ENCODE results near the gene FAM24A. TPM values are rescaled to one million over a fixed set of nuclear protein-coding genes. Genes with fewer than 3 reads are reported as not detected.
"Not testable (repeated sequence)": the region's sequence is repeated elsewhere in the genome, so short reads cannot be mapped to it uniquely, and the experiment has no call there.

The FAM24A gene
- polyA plus RNA-seq, 1 donor (not counting 4 experiments of a cell fraction or from before 2014, with no cell fraction given), result not detected

GRCh38 chr10:122884166-122884565, 26.2 kb upstream of the FAM24A start:
- no peaks in the 10 kb centered on the region for H3K9me1 ChIP-seq (ENCODE audit: control insufficient read depth, extremely low read depth, insufficient read depth, low read length)
- no peak overlapping the region for H3K27ac ChIP-seq (ENCODE audit: control insufficient read depth, insufficient read depth, low read length)
- H3K4me2 ChIP-seq (ENCODE audit: control insufficient read depth, extremely low read depth, insufficient read depth, low read depth, low read length), result peak overlapping the region; percentile 6
- TF ChIP-seq EZH2 (IDR thresholded peaks at IDR 0.05; ENCODE audit: low read length), result no peak
- no peak for DNase-seq (ENCODE audit: low read depth, low spot score)
- no peaks in the 10 kb centered on the region for H4K20me1 ChIP-seq (ENCODE audit: control insufficient read depth, extremely low read depth, insufficient read depth, low read length)
- no peak for FAIRE-seq
- H3K79me2 ChIP-seq (ENCODE audit: control insufficient read depth, insufficient read depth, low read length), result peaks cover 1% of the 10 kb centered on the region
- H3K4me1 ChIP-seq (ENCODE audit: control insufficient read depth, extremely low read depth, insufficient read depth, low read length), result peaks cover 11% of the 10 kb centered on the region
- H3K9me3 ChIP-seq (ENCODE audit: control insufficient read depth, low read depth, low read length), result no peaks in the 10 kb centered on the region
- no peak overlapping the region for H2AFZ ChIP-seq (ENCODE audit: control insufficient read depth, low read length)
- H3K4me3 ChIP-seq (ENCODE audit: control insufficient read depth in 2 of 3, extremely low read depth in 1 of 3, insufficient read depth in 2 of 3, low read depth in 1 of 3, low read length in 3 of 3), result no peak overlapping the region
- no peaks in the 10 kb centered on the region for H3K27me3 ChIP-seq (ENCODE audit: control insufficient read depth, extremely low read depth, insufficient read depth, low read length)
- no peak overlapping the region for H3K9ac ChIP-seq (ENCODE audit: control insufficient read depth, extremely low read depth, insufficient read depth, low read length)
- no peaks in the 10 kb centered on the region for H3K36me3 ChIP-seq (ENCODE audit: control insufficient read depth in 2 of 2, extremely low read depth in 1 of 2, insufficient read depth in 2 of 2, low read length in 2 of 2)
- dilution Hi-C loops (cut with MboI; ENCODE audit: extremely low pct_ligation_motif_present, low sequenced_read_pairs), result no loop called here

- Histone ChIP-seq H3K36me3 (ENCODE audit: control insufficient read depth in 2 of 2, extremely low read depth in 1 of 2, insufficient read depth in 2 of 2, low read length in 2 of 2) (no peaks in the 10 kb centered on the region), H3K79me2 (ENCODE audit: control insufficient read depth, insufficient read depth, low read length) (no peaks in the 10 kb centered on the region), H3K27me3 (ENCODE audit: control insufficient read depth, extremely low read depth, insufficient read depth, low read length) (no peaks in the 10 kb centered on the region), H4K20me1 (ENCODE audit: control insufficient read depth, extremely low read depth, insufficient read depth, low read length) (no peaks in the 10 kb centered on the region), H2AFZ (ENCODE audit: control insufficient read depth, low read length) (no peak overlapping the region), H3K4me1 (ENCODE audit: control insufficient read depth, extremely low read depth, insufficient read depth, low read length) (no peaks in the 10 kb centered on the region), H3K9me1 (ENCODE audit: control insufficient read depth, extremely low read depth, insufficient read depth, low read length) (no peaks in the 10 kb centered on the region), H3K4me3 (ENCODE audit: control insufficient read depth in 2 of 3, extremely low read depth in 1 of 3, insufficient read depth in 2 of 3, low read depth in 1 of 3, low read length in 3 of 3) (no peak overlapping the region), H3K27ac (ENCODE audit: control insufficient read depth, insufficient read depth, low read length) (no peak overlapping the region), H3K9ac (ENCODE audit: control insufficient read depth, extremely low read depth, insufficient read depth, low read length) (no peak overlapping the region), H3K9me3 (ENCODE audit: control insufficient read depth, low read depth, low read length) (no peaks in the 10 kb centered on the region), H3K4me2 (ENCODE audit: control insufficient read depth, extremely low read depth, insufficient read depth, low read depth, low read length) (no peak overlapping the region)
- DNase-seq (ENCODE audit: low read depth, low spot score) (no peak), FAIRE-seq (no peak)
- dilution Hi-C loops (cut with MboI; ENCODE audit: extremely low pct_ligation_motif_present, low sequenced_read_pairs), result no loop called here
- TF ChIP-seq EZH2 (IDR thresholded peaks at IDR 0.05; ENCODE audit: low read length) (no peak), CTCF (optimal IDR thresholded peaks at IDR 0.05 in 1 of 3, IDR thresholded peaks at IDR 0.05 in 1 of 3, conservative IDR thresholded peaks at IDR 0.05 in 1 of 3; ENCODE audit: extremely low read depth in 1 of 3, insufficient read depth in 2 of 3, low read length in 3 of 3) (no peak)
These were observed 16.0 kb upstream of the FAM24A start for GRCh38 chr10:122894261-122894944.

- dilution Hi-C loops (cut with MboI; ENCODE audit: extremely low pct_ligation_motif_present, low sequenced_read_pairs), result not testable (repeated sequence)
These were observed 6.5 kb upstream of the FAM24A start for GRCh38 chr10:122903861-122904260.

More at GRCh38 chr10:122903861-122904260, 6.5 kb upstream of the FAM24A start:
- H3K36me3 ChIP-seq (ENCODE audit: control insufficient read depth in 2 of 2, extremely low read depth in 1 of 2, insufficient read depth in 2 of 2, low read length in 2 of 2); H3K9me3 ChIP-seq (ENCODE audit: control insufficient read depth, low read depth, low read length); DNase-seq (ENCODE audit: low read depth, low spot score); H3K4me3 ChIP-seq (ENCODE audit: control insufficient read depth in 2 of 3, extremely low read depth in 1 of 3, insufficient read depth in 2 of 3, low read depth in 1 of 3, low read length in 3 of 3); FAIRE-seq; H4K20me1 ChIP-seq (ENCODE audit: control insufficient read depth, extremely low read depth, insufficient read depth, low read length); H3K27ac ChIP-seq (ENCODE audit: control insufficient read depth, insufficient read depth, low read length); H3K27me3 ChIP-seq (ENCODE audit: control insufficient read depth, extremely low read depth, insufficient read depth, low read length); H3K79me2 ChIP-seq (ENCODE audit: control insufficient read depth, insufficient read depth, low read length); H3K9me1 ChIP-seq (ENCODE audit: control insufficient read depth, extremely low read depth, insufficient read depth, low read length); H2AFZ ChIP-seq (ENCODE audit: control insufficient read depth, low read length); H3K4me1 ChIP-seq (ENCODE audit: control insufficient read depth, extremely low read depth, insufficient read depth, low read length); H3K4me2 ChIP-seq (ENCODE audit: control insufficient read depth, extremely low read depth, insufficient read depth, low read depth, low read length); H3K9ac ChIP-seq (ENCODE audit: control insufficient read depth, extremely low read depth, insufficient read depth, low read length): not testable (repeated sequence)
